Left lung (tissue), 10 donors: ENCODE data around the gene KRTAP6-2. TPM values are rescaled to one million over a fixed set of nuclear protein-coding genes. Genes with fewer than 3 reads are reported as not detected.

Experiments used
- ATAC-seq: fragments of 200-7000 bp; cut with Tn5 transposase; one replicate; pipeline ENCODE4 v1.9.1; 2020; ENCODE audit warnings: moderate library complexity
- DNase-seq, 4 donors: peaks; one replicate each; pipeline ENCODE4 v3.0.0-alpha.2; 2013 to 2020
- H3K27ac ChIP-seq, 2 donors: fragments of 200-600 bp; sonication (generic) in 1 of 2; one replicate each; pipeline versions ENCODE4 v1.5.0 to v1.8.0; 2020 to 2021
- H3K27me3 ChIP-seq, 2 donors: fragments of 200-600 bp; sonication (generic) in 1 of 2; one replicate each; pipeline versions ENCODE4 v1.5.0 to v1.8.0; 2020 to 2021
- H3K36me3 ChIP-seq, 2 donors: fragments of 200-600 bp; sonication (generic) in 1 of 2; one replicate each; pipeline versions ENCODE4 v1.5.0 to v1.8.0; 2020 to 2021
- H3K4me1 ChIP-seq, 2 donors: fragments of 200-600 bp; one replicate each; pipeline ENCODE4 v1.8.0; 2021
- H3K4me3 ChIP-seq, 2 donors: fragments of 200-600 bp; sonication (generic) in 1 of 2; one replicate each; pipeline versions ENCODE4 v1.5.0 to v1.8.0; 2020 to 2021; ENCODE audit warnings: mild to moderate bottlenecking in 1 of 2
- H3K9me3 ChIP-seq, 2 donors: fragments of 200-600 bp; sonication (generic) in 1 of 2; one replicate each; pipeline versions ENCODE4 v1.5.0 to v1.8.0; 2020 to 2021
- CTCF ChIP-seq, 2 donors: fragments of 200-600 bp; sonication (generic) in 1 of 2; IDR thresholded peaks; one replicate each; pipeline versions ENCODE4 v1.5.0 to v1.8.0; 2021; ENCODE audit warnings: antibody characterized with exemption in 2 of 2
- intact Hi-C, 2 donors: fragments of 100-400 bp; cut with DNase I; formaldehyde crosslinking; loops; one replicate each; pipeline versions ENCODE4 v1.11.2 to v1.14.2; 2022
- polyA plus RNA-seq, 6 donors: library from polyadenylated mRNA; unstranded; fragments of 120-200 nt; gene quantifications; one replicate each; pipeline ENCODE4 v1.2.1, GENCODE V29; 2013; ENCODE audit not compliant: insufficient read length in 6 of 6
- total RNA-seq, 2 donors: library from RNA; stranded (reverse); fragmentation: NEBNext Ultra II Directional; extraction: Animal tissue kit (Norgen Biotek cat#: 25700); gene quantifications; one replicate each; pipeline ENCODE4 v1.2.1, GENCODE V29; 2021
- donor health status: DM: no; HTN: yes; CAD: no.
- donor health status: DM: no; HTN: no; CAD: no.

The KRTAP6-2 gene
- total and polyA plus RNA-seq, 8 donors: not detected

- TF ChIP-seq CTCF (IDR thresholded peaks at IDR 0.05): no peak
- H3K36me3 ChIP-seq: no peaks in the 10 kb centered on the region
- no peak overlapping the region for H3K4me3 ChIP-seq
- no peak overlapping the region for H3K27ac ChIP-seq
- DNase-seq: no peak
- intact Hi-C loops: no loop called here
- no peaks in the 10 kb centered on the region for H3K9me3 ChIP-seq
- ATAC-seq: no peak
- H3K27me3 ChIP-seq: no peaks in the 10 kb centered on the region
- no peaks in the 10 kb centered on the region for H3K4me1 ChIP-seq
Observed at GRCh38 chr21:30563072-30563471, 35.6 kb downstream of the KRTAP6-2 start.

GRCh38 chr21:30561957-30562356, 36.7 kb downstream of the KRTAP6-2 start:
- TF ChIP-seq CTCF (IDR thresholded peaks at IDR 0.05): no peak
- intact Hi-C loops: no loop called here
- no peaks in the 10 kb centered on the region for H3K36me3 ChIP-seq
- no peak for ATAC-seq
- no peaks in the 10 kb centered on the region for H3K27me3 ChIP-seq
- H3K9me3 ChIP-seq: no peaks in the 10 kb centered on the region
- no peak overlapping the region for H3K4me3 ChIP-seq
- no peak overlapping the region for H3K27ac ChIP-seq
- DNase-seq: no peak
- H3K4me1 ChIP-seq: no peaks in the 10 kb centered on the region

GRCh38 chr21:30561264-30561895, 37.3 kb downstream of the KRTAP6-2 start, which contains the start of gene KRTAP19-7:
Gene KRTAP19-7 (minus strand): TSS chr21:30561314. CDS start chr21:30561289, 25 bp downstream.
- Histone ChIP-seq H3K27me3 (no peaks in the 10 kb centered on the region), H3K36me3 (no peaks in the 10 kb centered on the region), H3K4me1 (no peaks in the 10 kb centered on the region), H3K4me3 (no peak within 1 kb of the TSS), H3K27ac (no peak within 1 kb of the TSS), H3K9me3 (no peaks in the 10 kb centered on the region)
- TF ChIP-seq CTCF (IDR thresholded peaks at IDR 0.05): no peak
- DNase-seq (no peak), ATAC-seq (no peak)
- intact Hi-C loops: no loop called here

- TF ChIP-seq CTCF (IDR thresholded peaks at IDR 0.05): no peak
- ATAC-seq: no peak
- Histone ChIP-seq H3K27ac (no peak overlapping the region), H3K9me3 (no peaks in the 10 kb centered on the region), H3K27me3 (no peaks in the 10 kb centered on the region), H3K4me3 (no peak overlapping the region), H3K4me1 (no peaks in the 10 kb centered on the region), H3K36me3 (no peaks in the 10 kb centered on the region)
- intact Hi-C loops: no loop called here
- DNase-seq: no peak
Observed at GRCh38 chr21:30555095-30555494, 43.6 kb downstream of the KRTAP6-2 start.

- Histone ChIP-seq H3K27ac (no peak overlapping the region), H3K27me3 (no peaks in the 10 kb centered on the region), H3K4me1 (no peaks in the 10 kb centered on the region), H3K4me3 (no peak overlapping the region), H3K36me3 (no peaks in the 10 kb centered on the region), H3K9me3 (no peaks in the 10 kb centered on the region)
- TF ChIP-seq CTCF (IDR thresholded peaks at IDR 0.05): no peak
- ATAC-seq (no peak), DNase-seq (no peak)
- intact Hi-C loops: no loop called here
Observed at GRCh38 chr21:30552782-30553181, 45.9 kb downstream of the KRTAP6-2 start.

Other genes starting within 250 kb of the KRTAP6-2 start
- not detected for gene KRTAP13-2, start 226.6 kb downstream of the KRTAP6-2 start, total RNA-seq
- not detected for gene KRTAP13-2, start 226.6 kb downstream of the KRTAP6-2 start, polyA plus RNA-seq
- gene KRTAP13-1, start 202.9 kb downstream of the KRTAP6-2 start, total RNA-seq: not detected
- not detected for gene KRTAP13-1, start 202.9 kb downstream of the KRTAP6-2 start, polyA plus RNA-seq
- not detected for gene KRTAP13-3, start 173.0 kb downstream of the KRTAP6-2 start, total RNA-seq
- gene KRTAP13-3, start 173.0 kb downstream of the KRTAP6-2 start, polyA plus RNA-seq: not detected
- not detected for gene KRTAP13-4, start 168.7 kb downstream of the KRTAP6-2 start, total RNA-seq
- gene KRTAP13-4, start 168.7 kb downstream of the KRTAP6-2 start, polyA plus RNA-seq: not detected
- gene KRTAP15-1, start 158.6 kb downstream of the KRTAP6-2 start, total RNA-seq: not detected
- gene KRTAP15-1, start 158.6 kb downstream of the KRTAP6-2 start, polyA plus RNA-seq: not detected
- gene KRTAP19-1, start 118.5 kb downstream of the KRTAP6-2 start, total RNA-seq: not detected
- gene KRTAP19-1, start 118.5 kb downstream of the KRTAP6-2 start, polyA plus RNA-seq: not detected
- not detected for gene KRTAP19-2, start 111.5 kb downstream of the KRTAP6-2 start, total RNA-seq
- not detected for gene KRTAP19-2, start 111.5 kb downstream of the KRTAP6-2 start, polyA plus RNA-seq
- gene KRTAP19-3, start 106.9 kb downstream of the KRTAP6-2 start, total RNA-seq: not detected
- gene KRTAP19-3, start 106.9 kb downstream of the KRTAP6-2 start, polyA plus RNA-seq: not detected
- gene KRTAP19-4, start 101.7 kb downstream of the KRTAP6-2 start, total RNA-seq: not detected
- gene KRTAP19-4, start 101.7 kb downstream of the KRTAP6-2 start, polyA plus RNA-seq: not detected
- gene KRTAP19-5, start 96.8 kb downstream of the KRTAP6-2 start, total RNA-seq: not detected
- gene KRTAP19-5, start 96.8 kb downstream of the KRTAP6-2 start, polyA plus RNA-seq: not detected
- gene KRTAP19-6, start 57.0 kb downstream of the KRTAP6-2 start, total RNA-seq: not detected
- not detected for gene KRTAP19-6, start 57.0 kb downstream of the KRTAP6-2 start, polyA plus RNA-seq
- not detected for gene KRTAP19-7, start 37.6 kb downstream of the KRTAP6-2 start, total RNA-seq
- gene KRTAP19-7, start 37.6 kb downstream of the KRTAP6-2 start, polyA plus RNA-seq: not detected
- not detected for gene KRTAP22-2, start 8.5 kb downstream of the KRTAP6-2 start, total RNA-seq
- gene KRTAP22-2, start 8.5 kb downstream of the KRTAP6-2 start, polyA plus RNA-seq: not detected
- gene KRTAP6-3, start 6.5 kb downstream of the KRTAP6-2 start, total RNA-seq: not detected
- gene KRTAP6-3, start 6.5 kb downstream of the KRTAP6-2 start, polyA plus RNA-seq: not detected
- gene KRTAP22-1, start 2.2 kb upstream of the KRTAP6-2 start, total RNA-seq: not detected
- gene KRTAP22-1, start 2.2 kb upstream of the KRTAP6-2 start, polyA plus RNA-seq: not detected
- not detected for gene KRTAP6-1, start 15.0 kb upstream of the KRTAP6-2 start, total RNA-seq
- gene KRTAP6-1, start 15.0 kb upstream of the KRTAP6-2 start, polyA plus RNA-seq: not detected
- gene KRTAP20-1, start 17.5 kb upstream of the KRTAP6-2 start, total RNA-seq: not detected
- not detected for gene KRTAP20-1, start 17.5 kb upstream of the KRTAP6-2 start, polyA plus RNA-seq
- not detected for gene KRTAP20-4, start 21.7 kb upstream of the KRTAP6-2 start, total RNA-seq
- gene KRTAP20-4, start 21.7 kb upstream of the KRTAP6-2 start, polyA plus RNA-seq: not detected
- gene KRTAP20-2, start 36.3 kb upstream of the KRTAP6-2 start, total RNA-seq: not detected
- gene KRTAP20-2, start 36.3 kb upstream of the KRTAP6-2 start, polyA plus RNA-seq: not detected
- not detected for gene KRTAP20-3, start 44.0 kb upstream of the KRTAP6-2 start, total RNA-seq
- not detected for gene KRTAP20-3, start 44.0 kb upstream of the KRTAP6-2 start, polyA plus RNA-seq
- gene KRTAP21-3, start 119.9 kb upstream of the KRTAP6-2 start, total RNA-seq: not detected
- gene KRTAP21-3, start 119.9 kb upstream of the KRTAP6-2 start, polyA plus RNA-seq: not detected
- not detected for gene KRTAP21-2, start 148.4 kb upstream of the KRTAP6-2 start, total RNA-seq
- not detected for gene KRTAP21-2, start 148.4 kb upstream of the KRTAP6-2 start, polyA plus RNA-seq
- not detected for gene KRTAP21-1, start 156.5 kb upstream of the KRTAP6-2 start, total RNA-seq
- not detected for gene KRTAP21-1, start 156.5 kb upstream of the KRTAP6-2 start, polyA plus RNA-seq
- not detected for gene KRTAP8-1, start 214.4 kb upstream of the KRTAP6-2 start, total RNA-seq
- gene KRTAP8-1, start 214.4 kb upstream of the KRTAP6-2 start, polyA plus RNA-seq: not detected
- gene KRTAP7-1, start 230.9 kb upstream of the KRTAP6-2 start, total RNA-seq: not detected
- gene KRTAP7-1, start 230.9 kb upstream of the KRTAP6-2 start, polyA plus RNA-seq: not detected